GM18499 (cell line): ENCODE results near the gene S100A3.

Source experiments
- ATAC-seq: cut with Tn5 transposase; IDR thresholded peaks from one replicate; pipeline ENCODE4 v1.9.1; 2021; ENCODE audit warnings: moderate number of reproducible peaks; ENCODE audit not compliant: insufficient read depth, unreplicated experiment

S100A3 gene

DNA sequence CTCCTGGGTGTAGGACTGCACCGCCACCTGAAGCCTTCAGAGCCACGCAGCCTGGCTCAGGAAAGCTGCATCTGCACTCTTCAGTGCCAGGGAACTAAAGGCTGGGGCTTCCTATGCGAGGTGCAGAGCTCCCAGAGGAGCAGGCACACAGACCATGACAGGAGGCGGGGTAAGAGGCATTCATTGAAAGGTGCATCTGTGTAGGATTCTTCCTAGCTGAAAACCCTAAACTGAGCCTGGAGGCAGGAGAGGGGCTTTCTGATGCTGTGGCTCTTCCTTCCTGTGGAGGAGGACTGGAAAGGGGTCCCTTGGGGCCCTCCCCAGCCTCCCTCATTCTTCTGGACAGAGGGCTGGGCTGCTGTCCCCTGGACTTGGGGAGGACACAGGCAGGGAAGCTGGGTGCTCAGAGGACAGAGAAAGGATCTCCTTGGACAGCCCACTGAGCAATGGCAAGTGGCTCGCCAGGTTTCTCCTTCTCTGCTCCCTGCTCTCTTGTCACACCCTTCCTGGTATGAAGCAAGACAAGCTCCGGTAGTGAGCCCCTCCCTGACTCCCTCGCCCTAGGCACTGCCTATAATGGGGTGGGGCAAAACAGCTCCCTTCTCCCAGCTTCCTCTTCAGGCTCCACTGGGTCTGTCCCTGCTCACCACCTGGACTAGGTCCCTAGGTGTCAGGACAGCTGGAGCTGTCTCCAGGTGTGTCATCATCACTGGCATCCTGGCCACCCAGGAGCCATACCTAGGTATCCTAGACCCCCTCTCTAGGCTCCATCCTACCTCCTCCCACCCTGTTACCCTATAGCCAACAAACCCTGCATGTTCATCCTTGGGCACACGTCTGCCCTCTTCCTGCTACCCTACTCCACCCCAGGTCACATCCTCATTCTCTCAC, 33.3 kb downstream of the S100A3 start:
- ATAC-seq = no peak

DNA sequence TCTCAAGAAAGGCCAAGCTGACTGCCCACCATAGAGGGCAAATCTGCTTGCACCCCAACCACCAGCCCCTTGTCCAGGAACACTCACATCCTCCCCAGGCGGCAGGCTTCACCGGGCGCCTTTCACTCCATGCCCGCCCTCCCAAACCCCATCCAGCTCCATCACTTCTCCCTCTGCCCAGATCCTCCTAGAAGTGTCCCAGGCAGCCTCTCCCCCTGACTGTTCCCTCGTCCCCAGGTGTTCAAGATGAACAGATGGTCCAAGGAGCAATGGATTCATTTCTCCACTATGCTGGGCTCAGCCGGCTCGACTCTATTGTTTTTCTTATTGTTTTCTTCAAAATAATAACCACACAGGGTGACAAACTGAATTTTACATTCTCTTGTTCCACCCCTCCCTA, 35.4 kb downstream of the S100A3 start:
- ATAC-seq = no peak

- ATAC-seq = no peak
These were observed 36.0 kb downstream of the S100A3 start for GRCh38 chr1:153513023-153513422.

DNA sequence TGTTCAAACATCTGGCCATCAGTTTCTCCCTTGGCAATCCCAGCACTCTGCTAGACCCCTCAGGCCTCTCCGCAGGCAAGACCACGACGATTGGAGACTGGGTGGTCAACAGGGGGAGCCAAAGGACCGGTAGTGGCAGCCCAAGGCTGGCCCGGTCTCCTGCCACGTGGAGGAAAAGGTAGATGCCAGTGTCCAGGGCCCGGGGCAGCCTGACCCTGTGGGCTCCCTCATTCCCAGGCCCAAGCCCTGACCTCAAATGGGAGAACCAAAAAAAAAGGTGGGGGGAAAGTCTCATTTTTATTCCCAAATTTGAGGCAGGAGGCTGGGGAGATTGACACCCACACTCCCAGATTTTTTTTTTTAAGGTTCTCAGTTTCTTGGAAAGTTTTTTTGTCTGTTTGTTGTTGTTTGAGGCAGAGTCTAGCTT, 38.1 kb downstream of the S100A3 start:
- no peak for ATAC-seq

- ATAC-seq = no peak
These were observed 39.2 kb downstream of the S100A3 start for GRCh38 chr1:153509729-153510354.

- no peak for ATAC-seq
These were observed 40.0 kb downstream of the S100A3 start for GRCh38 chr1:153509036-153509435.

DNA sequence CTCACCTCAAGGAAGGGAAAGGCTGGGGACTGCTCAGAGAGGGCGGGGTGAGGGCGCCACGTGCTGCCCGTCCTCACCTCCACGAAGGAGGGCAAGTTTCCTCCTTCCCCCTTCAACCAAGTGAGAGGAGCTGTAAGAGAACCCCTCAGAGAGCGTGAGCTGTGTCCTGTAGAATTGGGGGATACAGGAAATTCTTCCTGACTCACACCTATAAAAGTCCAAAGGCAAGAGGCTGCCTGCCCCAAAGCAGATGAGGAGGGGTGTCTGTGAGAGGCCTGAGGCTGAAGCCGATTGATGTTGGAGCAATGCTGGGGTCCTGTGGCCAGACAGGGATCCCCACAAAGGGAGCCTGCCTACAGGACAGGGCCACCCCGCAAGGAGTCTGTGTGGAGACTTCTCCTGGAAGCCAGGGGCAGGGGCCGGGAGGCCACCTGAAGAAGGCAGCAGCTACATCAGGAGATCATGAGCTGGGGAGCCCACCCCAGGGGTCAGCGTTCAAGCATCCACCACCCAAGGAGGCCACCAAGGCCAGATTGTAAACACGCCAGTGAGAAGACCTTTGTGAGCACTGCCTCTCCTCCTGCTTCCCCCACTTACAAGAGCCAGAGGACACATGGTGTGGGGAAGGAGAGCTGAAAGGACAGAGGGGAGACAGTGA, 41.0 kb downstream of the S100A3 start:
- no peak for ATAC-seq

- ATAC-seq = no peak
These were observed 42.1 kb downstream of the S100A3 start for GRCh38 chr1:153506831-153507413.

- ATAC-seq = no peak
These were observed 42.7 kb downstream of the S100A3 start for GRCh38 chr1:153506386-153506785.

- ATAC-seq = no peak
These were observed 43.5 kb downstream of the S100A3 start for GRCh38 chr1:153505576-153505975.

DNA sequence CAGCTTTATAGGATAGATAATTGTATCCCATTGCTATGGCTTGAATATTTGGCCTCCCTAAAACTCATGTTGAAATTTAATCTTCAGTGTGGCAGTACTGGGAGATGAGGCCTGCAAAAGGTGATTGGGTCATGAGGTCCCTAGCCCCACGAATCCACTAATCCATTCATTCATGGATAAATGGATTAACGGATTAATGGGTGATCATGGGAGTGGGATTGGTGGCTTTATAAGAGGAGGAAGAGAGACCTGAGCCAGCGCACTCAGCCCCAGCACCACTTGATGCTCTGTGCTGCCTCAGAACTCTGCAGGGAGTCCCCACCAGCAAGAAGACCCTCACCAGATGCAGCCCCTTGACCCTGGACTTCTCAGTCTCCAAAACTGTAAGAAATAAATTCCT, 45.3 kb downstream of the S100A3 start:
- ATAC-seq = no peak

DNA sequence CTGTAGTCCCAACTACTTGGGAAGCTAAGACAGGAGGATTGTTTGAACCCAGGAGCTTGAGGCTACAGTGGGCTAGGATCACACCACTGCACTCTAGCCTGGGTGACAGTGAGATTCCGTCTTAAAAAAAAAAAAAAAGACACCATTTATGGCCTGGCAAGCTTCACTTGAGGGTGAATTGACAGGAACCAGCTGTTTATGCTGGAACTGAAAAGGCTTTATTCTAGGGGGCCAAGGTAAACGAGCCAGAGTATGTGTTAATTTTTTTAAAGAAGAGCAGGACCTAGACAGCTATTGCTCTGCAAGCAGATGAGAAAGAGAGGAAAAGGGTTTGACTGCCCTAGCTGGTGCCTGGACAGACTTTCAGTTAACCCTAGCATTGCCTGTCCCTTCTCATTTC, 50.3 kb downstream of the S100A3 start:
- ATAC-seq = no peak
